H1 (cell line): ENCODE measurements around the gene RPS26. TPM values are rescaled to one million over a fixed set of nuclear protein-coding genes. Genes with fewer than 3 reads are reported as not detected.

ENCODE experiments used
- ASH2L ChIP-seq: fragments of 200-600, 300-600 bp; sonication (generic); IDR thresholded peaks from one replicate; pipeline ENCODE4 v1.7.1; 2017; ENCODE audit warnings: low read length
- EGR1 ChIP-seq: IDR thresholded peaks from 2 replicates; pipeline ENCODE4 v1.6.1; 2011; ENCODE audit warnings: low read depth, low read length, borderline replicate concordance
- JUN ChIP-seq: IDR thresholded peaks from 2 replicates; pipeline ENCODE4 v1.6.1; 2011; ENCODE audit warnings: low read depth, mild to moderate bottlenecking, improper control_type of control experiment, low read length
- KDM4A ChIP-seq: IDR thresholded peaks from one replicate; pipeline ENCODE4 v1.7.1; 2012; ENCODE audit warnings: low read depth, mild to moderate bottlenecking, moderate library complexity, low read length, inconsistent platforms; ENCODE audit not compliant: severe bottlenecking
- PHF8 ChIP-seq: fragments of 200-600 bp; sonication (generic); conservative IDR thresholded peaks from 2 replicates; pipeline ENCODE4 v1.7.1; 2012; ENCODE audit warnings: low read depth, mild to moderate bottlenecking, inconsistent platforms, low read length, moderate library complexity
- RBBP5 ChIP-seq: IDR thresholded peaks from 2 replicates; pipeline ENCODE4 v1.7.1; 2012; ENCODE audit warnings: low read depth, mild to moderate bottlenecking, inconsistent platforms, low read length, moderate library complexity, borderline replicate concordance
- RXRA ChIP-seq: IDR thresholded peaks from 2 replicates; pipeline ENCODE4 v1.6.1; 2011; ENCODE audit warnings: low read depth, mild to moderate bottlenecking, low read length, moderate library complexity; ENCODE audit not compliant: insufficient read depth
- SIN3A ChIP-seq, 2 experiments: IDR thresholded peaks in 1 of 2; conservative IDR thresholded peaks in 1 of 2; 2 replicates each; pipeline ENCODE4 v1.6.1; 2011 to 2012; ENCODE audit warnings: low read length in 2 of 2, improper control_type of control experiment in 1 of 2, low read depth in 1 of 2, mild to moderate bottlenecking in 1 of 2
- SIX5 ChIP-seq: IDR thresholded peaks from 2 replicates; pipeline ENCODE4 v1.6.1; 2011; ENCODE audit warnings: mild to moderate bottlenecking, low read depth, low read length
- SP4 ChIP-seq: IDR thresholded peaks from 2 replicates; pipeline ENCODE4 v1.6.1; 2012; ENCODE audit warnings: low read length, inconsistent platforms
- TEAD4 ChIP-seq: IDR thresholded peaks from 2 replicates; pipeline ENCODE4 v1.6.1; 2012; ENCODE audit warnings: low read depth, low read length, inconsistent platforms, mixed read lengths
- polyA plus RNA-seq, 7 experiments: library from polyadenylated mRNA; depleted of rRNA in 3 of 7; stranded (reverse) in 5 of 7; unstranded in 2 of 7; fragments of >200 nt in 5 of 7; fragments of 200-250 nt in 2 of 7; gene quantifications; 1 replicate in 5 of 7; 2 replicates in 1 of 7; 4 replicates in 1 of 7; pipeline versions ENCODE4 v1.2.1 to v1.2.3, GENCODE V29; 2011 to 2013; ENCODE audit warnings: missing spikeins in 2 of 7, mixed read lengths in 2 of 7
- total RNA-seq: library from RNA; stranded (reverse); fragmentation: NEBNext Ultra II Directional; extraction: Animal tissue kit (Norgen Biotek cat#: 25700); gene quantifications from 2 replicates; pipeline ENCODE4 v1.2.1, GENCODE V29; 2021
- TF ChIP-seq, protein P1 (sequence below), 3 experiments: IDR thresholded peaks; 1 replicate in 2 of 3; 2 replicates in 1 of 3; pipeline versions ENCODE4 v1.5.1 to v1.6.1; 2011; ENCODE audit warnings: low read length in 3 of 3, mild to moderate bottlenecking in 3 of 3, inconsistent platforms in 2 of 3, low read depth in 1 of 3, moderate library complexity in 1 of 3; ENCODE audit not compliant: insufficient read depth in 1 of 3; ENCODE audit errors: control extremely low read depth in 1 of 3
- TF ChIP-seq, protein P2 (sequence below): IDR thresholded peaks from 2 replicates; pipeline ENCODE4 v1.6.1; 2012; ENCODE audit warnings: low read length, inconsistent platforms

The RPS26 gene
- total and polyA plus RNA-seq, 2 of the 8 experiments (the other 6 are each of a cell fraction or from before 2014, with no cell fraction given) = 53.4 to 1,922 TPM

DNA sequence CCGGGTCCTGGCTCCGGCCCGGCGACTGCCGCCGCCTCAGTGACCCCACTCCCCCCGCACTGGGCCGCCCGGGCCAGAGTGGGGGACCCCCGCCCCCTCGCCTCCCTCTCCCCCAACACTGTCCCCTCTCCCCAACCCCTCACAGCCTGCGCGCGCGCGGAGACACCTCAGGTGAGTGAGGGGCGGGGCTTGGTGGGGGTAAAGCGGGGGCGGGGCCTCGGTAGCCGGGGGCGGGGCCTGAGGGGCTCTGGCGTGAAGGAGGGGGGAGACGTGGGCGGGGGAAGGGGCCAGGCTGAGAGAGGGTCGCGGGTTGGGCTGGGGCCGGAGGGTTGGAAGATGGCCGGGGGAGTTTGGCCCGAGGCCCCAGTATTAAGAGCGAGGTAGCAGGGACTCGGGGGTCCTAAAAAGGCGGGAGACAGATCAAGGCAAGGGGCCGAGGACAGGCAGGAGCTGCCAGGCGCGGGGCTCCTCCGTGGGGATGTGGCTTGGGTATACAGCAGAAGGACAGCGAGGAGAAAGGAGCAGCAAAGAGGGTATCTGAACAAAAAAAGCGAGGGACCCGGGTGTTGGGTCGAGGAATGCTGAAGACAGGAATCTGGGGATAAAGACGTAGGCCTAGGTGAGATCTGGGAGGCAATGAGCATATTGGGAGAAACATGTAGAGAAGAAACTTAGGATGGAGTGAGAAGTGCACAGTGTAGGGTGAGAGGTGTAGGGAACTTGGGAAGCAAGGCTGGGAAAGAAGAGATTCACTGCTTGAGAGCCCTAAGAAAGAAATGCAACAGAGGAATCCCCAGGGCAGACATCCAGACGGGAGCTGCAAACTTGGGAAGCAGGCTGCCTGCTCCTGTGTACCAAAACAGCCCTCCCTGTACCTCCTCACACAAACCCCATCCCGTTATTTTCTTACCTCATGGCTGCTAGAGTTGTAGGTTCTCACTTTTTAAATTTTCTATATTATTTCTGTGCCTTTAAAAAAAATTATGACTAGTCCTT, 33.9 kb upstream of the RPS26 start (continued):
- TF ChIP-seq ASH2L = peak; percentile 64
- peak; percentile 42 for TF ChIP-seq KDM4A
- no peak for TF ChIP-seq RXRA
- peak; percentile 59; the same call in 1 of the 2 replicates for TF ChIP-seq RBBP5
- peak; percentile 87 for TF ChIP-seq PHF8
- peak; percentile 42; the same call in 1 of the 2 replicates for TF ChIP-seq EGR1
- TF ChIP-seq SIX5 = no peak
- TF ChIP-seq, protein P1, sequence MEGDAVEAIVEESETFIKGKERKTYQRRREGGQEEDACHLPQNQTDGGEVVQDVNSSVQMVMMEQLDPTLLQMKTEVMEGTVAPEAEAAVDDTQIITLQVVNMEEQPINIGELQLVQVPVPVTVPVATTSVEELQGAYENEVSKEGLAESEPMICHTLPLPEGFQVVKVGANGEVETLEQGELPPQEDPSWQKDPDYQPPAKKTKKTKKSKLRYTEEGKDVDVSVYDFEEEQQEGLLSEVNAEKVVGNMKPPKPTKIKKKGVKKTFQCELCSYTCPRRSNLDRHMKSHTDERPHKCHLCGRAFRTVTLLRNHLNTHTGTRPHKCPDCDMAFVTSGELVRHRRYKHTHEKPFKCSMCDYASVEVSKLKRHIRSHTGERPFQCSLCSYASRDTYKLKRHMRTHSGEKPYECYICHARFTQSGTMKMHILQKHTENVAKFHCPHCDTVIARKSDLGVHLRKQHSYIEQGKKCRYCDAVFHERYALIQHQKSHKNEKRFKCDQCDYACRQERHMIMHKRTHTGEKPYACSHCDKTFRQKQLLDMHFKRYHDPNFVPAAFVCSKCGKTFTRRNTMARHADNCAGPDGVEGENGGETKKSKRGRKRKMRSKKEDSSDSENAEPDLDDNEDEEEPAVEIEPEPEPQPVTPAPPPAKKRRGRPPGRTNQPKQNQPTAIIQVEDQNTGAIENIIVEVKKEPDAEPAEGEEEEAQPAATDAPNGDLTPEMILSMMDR (IDR thresholded peaks at IDR 0.05; ENCODE audit: control extremely low read depth in 1 of 3, insufficient read depth in 1 of 3, low read depth in 1 of 3, low read length in 3 of 3) = no peak
- TF ChIP-seq SIN3A (conservative IDR thresholded peaks at IDR 0.05 in 1 of 2, IDR thresholded peaks at IDR 0.05 in 1 of 2; ENCODE audit: low read depth in 1 of 2, low read length in 2 of 2) = peak in 1 of 2 experiments; percentile 17; a peak in 1 of 4 replicates
- no peak for TF ChIP-seq JUN
- TF ChIP-seq, protein P2, sequence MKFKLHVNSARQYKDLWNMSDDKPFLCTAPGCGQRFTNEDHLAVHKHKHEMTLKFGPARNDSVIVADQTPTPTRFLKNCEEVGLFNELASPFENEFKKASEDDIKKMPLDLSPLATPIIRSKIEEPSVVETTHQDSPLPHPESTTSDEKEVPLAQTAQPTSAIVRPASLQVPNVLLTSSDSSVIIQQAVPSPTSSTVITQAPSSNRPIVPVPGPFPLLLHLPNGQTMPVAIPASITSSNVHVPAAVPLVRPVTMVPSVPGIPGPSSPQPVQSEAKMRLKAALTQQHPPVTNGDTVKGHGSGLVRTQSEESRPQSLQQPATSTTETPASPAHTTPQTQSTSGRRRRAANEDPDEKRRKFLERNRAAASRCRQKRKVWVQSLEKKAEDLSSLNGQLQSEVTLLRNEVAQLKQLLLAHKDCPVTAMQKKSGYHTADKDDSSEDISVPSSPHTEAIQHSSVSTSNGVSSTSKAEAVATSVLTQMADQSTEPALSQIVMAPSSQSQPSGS = no peak
- TF ChIP-seq TEAD4 = no peak
- TF ChIP-seq SP4 = peak; percentile 73; the same call in 1 of the 2 replicates
